Ramos (cell line): Measurements from ENCODE around the gene EHBP1L1.

Experiments used
- in situ Hi-C: fragments of 300-500 bp; cut with MboI; formaldehyde crosslinking; loops from one replicate; pipeline ENCODE4 v1.14.3; 2022; ENCODE audit warnings: low sequenced_read_pairs; ENCODE audit not compliant: unreplicated experiment

Gene EHBP1L1

GRCh38 chr11:65576232-65576866, 496 bp downstream of the EHBP1L1 start:
- in situ Hi-C loops = no loop called here

GRCh38 chr11:65576867-65577755, 1.3 kb downstream of the EHBP1L1 start:
- in situ Hi-C loops = no loop called here

GRCh38 chr11:65577756-65578109, 1.9 kb downstream of the EHBP1L1 start:
- in situ Hi-C loops = no loop called here

- in situ Hi-C loops = no loop called here
Measured at GRCh38 chr11:65578134-65578533, 2.3 kb downstream of the EHBP1L1 start.

GRCh38 chr11:65578667-65579066, 2.8 kb downstream of the EHBP1L1 start:
- in situ Hi-C loops = no loop called here

- in situ Hi-C loops = no loop called here
Measured at GRCh38 chr11:65579291-65579690, 3.4 kb downstream of the EHBP1L1 start.

- in situ Hi-C loops = no loop called here
Measured at GRCh38 chr11:65580031-65580692, 4.3 kb downstream of the EHBP1L1 start.

GRCh38 chr11:65580756-65581155, 4.9 kb downstream of the EHBP1L1 start:
- in situ Hi-C loops = no loop called here

- in situ Hi-C loops = no loop called here
Measured at GRCh38 chr11:65581928-65582327, 6.1 kb downstream of the EHBP1L1 start.

GRCh38 chr11:65583589-65583988, 7.7 kb downstream of the EHBP1L1 start:
- in situ Hi-C loops = no loop called here

- in situ Hi-C loops = no loop called here
Measured at GRCh38 chr11:65584106-65584505, 8.3 kb downstream of the EHBP1L1 start.

GRCh38 chr11:65584723-65585171, 8.9 kb downstream of the EHBP1L1 start:
- in situ Hi-C loops = no loop called here

- in situ Hi-C loops = no loop called here
Measured at GRCh38 chr11:65585396-65586246, 9.8 kb downstream of the EHBP1L1 start.

- in situ Hi-C loops = no loop called here
Measured at GRCh38 chr11:65586247-65586630, 10.4 kb downstream of the EHBP1L1 start.

GRCh38 chr11:65586676-65587075, 10.8 kb downstream of the EHBP1L1 start:
- in situ Hi-C loops = no loop called here

- in situ Hi-C loops = no loop called here
Measured at GRCh38 chr11:65588199-65589054, 12.6 kb downstream of the EHBP1L1 start.

- in situ Hi-C loops = no loop called here
Measured at GRCh38 chr11:65589444-65590239, 13.8 kb downstream of the EHBP1L1 start.

GRCh38 chr11:65590240-65590738, 14.4 kb downstream of the EHBP1L1 start:
- in situ Hi-C loops = no loop called here
